Heart right ventricle (tissue), 16 donors: Measurements from ENCODE around the gene FRMD8. TPM values are rescaled to one million over a fixed set of nuclear protein-coding genes. Genes with fewer than 3 reads are reported as not detected.

Experiments
- ATAC-seq, 8 donors: fragments of 200-7000 bp; cut with Tn5 transposase; one replicate each; pipeline ENCODE4 v1.9.1; 2020; ENCODE audit warnings: mild to moderate bottlenecking in 8 of 8, moderate library complexity in 8 of 8, moderate number of reproducible peaks in 1 of 8
- DNase-seq, 2 donors: peaks; one replicate each; pipeline ENCODE4 v3.0.0-alpha.2; 2020
- H3K27ac ChIP-seq, 10 donors: fragments of 200-600 bp; sonication (generic) in 2 of 10; one replicate each; pipeline versions ENCODE4 v1.5.0 to v1.8.0; 2020 to 2022; ENCODE audit warnings: mild to moderate bottlenecking in 3 of 10
- H3K27me3 ChIP-seq, 7 donors: fragments of 200-600 bp; one replicate each; pipeline ENCODE4 v1.8.0; 2021 to 2022; ENCODE audit warnings: mild to moderate bottlenecking in 2 of 7
- H3K36me3 ChIP-seq, 9 donors: fragments of 200-600 bp; sonication (generic) in 1 of 9; one replicate each; pipeline versions ENCODE4 v1.5.0 to v1.8.0; 2020 to 2022; ENCODE audit warnings: mild to moderate bottlenecking in 2 of 9
- H3K4me1 ChIP-seq, 9 donors: fragments of 200-600 bp; sonication (generic) in 1 of 9; one replicate each; pipeline versions ENCODE4 v1.5.0 to v1.8.0; 2020 to 2022; ENCODE audit warnings: mild to moderate bottlenecking in 4 of 9
- H3K4me3 ChIP-seq, 10 donors: fragments of 200-600 bp; sonication (generic) in 2 of 10; one replicate each; pipeline versions ENCODE4 v1.5.0 to v1.8.0; 2020 to 2022; ENCODE audit warnings: mild to moderate bottlenecking in 7 of 10, moderate library complexity in 2 of 10
- H3K9me3 ChIP-seq, 11 donors: fragments of 200-600 bp in 10 of 11; sonication (generic) in 2 of 11; one replicate each; pipeline versions ENCODE4 v1.5.0 to v1.8.0; 2013 to 2022; ENCODE audit warnings: mild to moderate bottlenecking in 2 of 11, control low read depth in 1 of 11, moderate library complexity in 1 of 11
- WGBS, 2 donors: extraction: QIAGEN DNeasy Blood & Tissue Kit; methylation state at CpG; one replicate each; pipeline ENCODE4 v1.1.7; 2013; ENCODE audit warnings: inconsistent platforms in 1 of 2; 5-methylcytosine and 5-hydroxymethylcytosine counted together
- intact Hi-C, 10 donors: fragments of 100-400 bp; cut with DNase I; formaldehyde crosslinking; loops; one replicate each; pipeline versions ENCODE4 v1.11.1 to v1.14.2; 2022
- polyA plus RNA-seq, 2 donors: library from polyadenylated mRNA; stranded (reverse); fragments of 200-250 nt; gene quantifications; one replicate each; pipeline ENCODE4 v1.2.3, GENCODE V29; 2013
- total RNA-seq, 10 donors: library from RNA; stranded (reverse); fragmentation: NEBNext Ultra II Directional in 3 of 10; extraction: Animal tissue kit (Norgen Biotek cat#: 25700) in 3 of 10; gene quantifications; one replicate each; pipeline versions ENCODE4 v1.2.1 to v1.2.4, GENCODE V29; 2021 to 2023
- TF ChIP-seq, protein P1 (sequence below), 9 donors: fragments of 200-600 bp; sonication (generic) in 2 of 9; IDR thresholded peaks; one replicate each; pipeline versions ENCODE4 v1.5.0 to v1.8.0; 2021 to 2022; ENCODE audit warnings: antibody characterized with exemption in 9 of 9, mild to moderate bottlenecking in 5 of 9, moderate library complexity in 1 of 9
- donor health status: Arrhythmogenic right ventricular cardiomyopathy.
- donor health status: ischemic (EF 13 %, LVEDD 7.1; RV severe dilation, severe dysfunction).
- donor health status: healthy with polysubstance abuse.
- donor health status: DM: no; HTN: yes; CAD: no.
- donor health status: DM: no; HTN: no; CAD: no.
- donor health status: ischemic (EF 25% LVEDD 6.9; RV normal size, moderate dysfunction).
- donor health status: ischemic (EF 25% LVEDD 5.7; RV mildly dilated, moderate dysfunction).
- donor health status: healthy.
- donor health status: DM: yes; HTN: yes; CAD: no.
- donor health status: Ischemic cardiomyopathy.
- donor health status: ischemic (EF 35%, LVEDD 5.7; RV mildly dilated, moderate dysfunction).
- donor health status: nonischemic (EF 11% LVEDD 7.7; RV severe dilation, severe dysfunction).
- donor health status: DM: yes; HTN: yes; CAD: no.
- donor health status: PGD.
- donor health status: ischemic (EF 29% LVEDD 5.4; RV normal size, mild dysfunction).
- donor health status: nonischemic (EF 23%, LVEDD 6.1; RV moderate dilation, normal function).

FRMD8 gene
- total and polyA plus RNA-seq, 12 donors, result 6.0 to 16.9 (median 12.1) TPM

DNA sequence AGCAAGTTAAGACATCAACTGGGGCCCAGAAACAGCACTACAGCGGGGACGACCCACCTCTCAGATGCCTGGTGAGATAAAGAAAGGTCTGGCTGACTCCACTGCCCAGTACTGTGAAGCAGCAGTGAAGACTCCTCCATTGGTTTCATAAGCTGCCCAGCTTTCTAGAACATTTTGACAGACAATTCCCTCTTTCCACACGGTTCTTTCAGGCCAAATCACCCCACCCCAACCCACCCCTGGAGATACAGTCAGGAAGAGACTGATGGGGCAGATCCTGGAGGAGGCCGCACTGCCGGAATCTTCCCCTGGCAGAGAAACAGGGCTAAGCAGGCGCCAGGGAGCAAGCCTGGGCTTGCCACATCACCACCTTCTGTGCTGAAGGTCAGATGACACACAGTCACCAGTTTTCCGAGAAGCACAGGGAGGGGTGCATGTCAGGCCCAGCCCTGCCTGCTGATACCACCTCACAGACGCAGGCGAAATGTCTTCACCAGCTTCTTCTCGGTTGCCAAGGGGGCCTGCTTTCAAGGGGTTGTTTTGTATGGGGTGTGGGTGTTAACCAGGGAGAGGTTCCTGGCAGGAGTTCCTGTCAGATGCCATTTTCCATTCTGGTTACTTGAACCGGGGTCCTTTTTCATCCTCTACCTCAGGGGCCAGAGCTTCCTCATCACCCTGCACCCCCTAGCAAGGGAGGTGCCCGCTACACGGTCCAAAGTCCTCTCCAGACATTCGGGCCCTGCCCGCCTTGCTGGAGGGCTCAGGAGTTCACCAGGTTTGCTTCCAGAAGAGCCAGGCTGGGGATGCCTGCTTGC is 34.7 kb downstream of the FRMD8 start:
- H3K27me3 ChIP-seq, result no peaks in the 10 kb centered on the region
- 5 to 6% methylated on average over 15 of the region's 15 CpGs for WGBS, 2 donors
- peaks cover 0 to 31% (median 10%) of the 10 kb centered on the region in 9 donors for H3K36me3 ChIP-seq
- no peaks in the 10 kb centered on the region for H3K9me3 ChIP-seq
- peak; percentile 87 to 93 for DNase-seq
- peak overlapping the region; percentile 99 to 100 (median 100) for H3K27ac ChIP-seq
- peak overlapping the region; percentile 36 to 96 (median 88) for H3K4me3 ChIP-seq
- intact Hi-C loops, result loop anchor here in 5 of 10 donors (1.0 to 5.0 kb wide), 4 partner anchors 76 to 81 kb away; partner anchors contain the start of gene MALAT1 (in 1 of the 5)
- peak; percentile 15 to 55 (median 40) for ATAC-seq
- peaks cover 31 to 58% (median 53%) of the 10 kb centered on the region in 9 donors for H3K4me1 ChIP-seq
- TF ChIP-seq, protein P1, sequence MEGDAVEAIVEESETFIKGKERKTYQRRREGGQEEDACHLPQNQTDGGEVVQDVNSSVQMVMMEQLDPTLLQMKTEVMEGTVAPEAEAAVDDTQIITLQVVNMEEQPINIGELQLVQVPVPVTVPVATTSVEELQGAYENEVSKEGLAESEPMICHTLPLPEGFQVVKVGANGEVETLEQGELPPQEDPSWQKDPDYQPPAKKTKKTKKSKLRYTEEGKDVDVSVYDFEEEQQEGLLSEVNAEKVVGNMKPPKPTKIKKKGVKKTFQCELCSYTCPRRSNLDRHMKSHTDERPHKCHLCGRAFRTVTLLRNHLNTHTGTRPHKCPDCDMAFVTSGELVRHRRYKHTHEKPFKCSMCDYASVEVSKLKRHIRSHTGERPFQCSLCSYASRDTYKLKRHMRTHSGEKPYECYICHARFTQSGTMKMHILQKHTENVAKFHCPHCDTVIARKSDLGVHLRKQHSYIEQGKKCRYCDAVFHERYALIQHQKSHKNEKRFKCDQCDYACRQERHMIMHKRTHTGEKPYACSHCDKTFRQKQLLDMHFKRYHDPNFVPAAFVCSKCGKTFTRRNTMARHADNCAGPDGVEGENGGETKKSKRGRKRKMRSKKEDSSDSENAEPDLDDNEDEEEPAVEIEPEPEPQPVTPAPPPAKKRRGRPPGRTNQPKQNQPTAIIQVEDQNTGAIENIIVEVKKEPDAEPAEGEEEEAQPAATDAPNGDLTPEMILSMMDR (IDR thresholded peaks at IDR 0.05), result no peak

DNA sequence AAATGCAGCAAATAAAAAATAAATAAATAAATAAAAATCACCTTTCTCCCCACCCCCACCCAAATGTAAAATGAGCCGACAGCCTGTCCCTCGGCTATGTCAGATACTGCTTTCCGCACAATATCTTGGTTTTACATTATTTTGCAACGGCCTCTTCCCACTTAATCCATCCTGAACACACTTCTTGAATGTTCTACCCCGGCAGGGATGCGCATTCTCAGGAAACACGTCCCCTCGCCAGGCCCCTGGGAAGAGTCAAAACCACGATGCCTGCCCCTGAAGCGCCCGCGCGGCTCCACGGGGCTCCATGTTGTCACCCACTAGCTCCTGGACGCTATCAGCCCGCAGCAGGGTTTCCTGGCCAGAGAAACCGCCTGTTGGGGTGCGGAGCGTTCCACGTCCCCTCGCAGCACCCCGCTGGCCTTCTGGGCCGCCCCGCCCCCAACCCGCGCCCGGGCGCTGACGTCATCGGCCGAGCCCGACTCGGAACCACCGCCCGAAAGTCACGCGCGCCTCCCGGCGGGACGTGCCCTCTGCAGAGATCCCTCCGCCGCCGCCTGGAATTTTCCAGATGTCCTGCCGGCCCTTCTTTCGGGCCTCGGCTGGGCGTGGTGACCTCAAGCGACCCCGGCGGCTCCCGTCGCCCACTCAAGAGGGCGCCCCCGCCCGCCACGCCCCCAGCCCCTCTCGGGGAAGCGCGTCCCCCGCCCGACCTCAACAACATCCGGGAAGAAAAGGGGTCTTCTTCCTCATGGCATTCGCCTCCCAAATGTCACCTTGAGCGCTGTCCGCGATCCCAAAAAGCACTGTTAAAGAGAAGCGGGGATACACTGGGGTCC is 35.6 kb downstream of the FRMD8 start:
- Histone ChIP-seq H3K36me3 (peaks cover 0 to 38% (median 18%) of the 10 kb centered on the region in 9 donors), H3K4me3 (peak overlapping the region; percentile 61 to 99 (median 90)), H3K4me1 (peaks cover 25 to 57% (median 51%) of the 10 kb centered on the region in 9 donors), H3K9me3 (no peaks in the 10 kb centered on the region), H3K27ac (peak overlapping the region; percentile 99 to 100 (median 100)), H3K27me3 (no peaks in the 10 kb centered on the region)
- TF ChIP-seq, protein P1 (IDR thresholded peaks at IDR 0.05), result peak in 1 of 9 donors; percentile 13
- ATAC-seq (peak; percentile 31 to 57 (median 46)), DNase-seq (peak; percentile 99)
- intact Hi-C loops, result loop anchor here in 6 of 10 donors (1.0 to 5.0 kb wide), 5 partner anchors 49 to 80 kb away; partner anchors contain the start of gene MALAT1 (in 1 of the 6)
- WGBS, 2 donors, result 0 to 1% methylated on average over 67 to 68 of the region's 68 CpGs

DNA sequence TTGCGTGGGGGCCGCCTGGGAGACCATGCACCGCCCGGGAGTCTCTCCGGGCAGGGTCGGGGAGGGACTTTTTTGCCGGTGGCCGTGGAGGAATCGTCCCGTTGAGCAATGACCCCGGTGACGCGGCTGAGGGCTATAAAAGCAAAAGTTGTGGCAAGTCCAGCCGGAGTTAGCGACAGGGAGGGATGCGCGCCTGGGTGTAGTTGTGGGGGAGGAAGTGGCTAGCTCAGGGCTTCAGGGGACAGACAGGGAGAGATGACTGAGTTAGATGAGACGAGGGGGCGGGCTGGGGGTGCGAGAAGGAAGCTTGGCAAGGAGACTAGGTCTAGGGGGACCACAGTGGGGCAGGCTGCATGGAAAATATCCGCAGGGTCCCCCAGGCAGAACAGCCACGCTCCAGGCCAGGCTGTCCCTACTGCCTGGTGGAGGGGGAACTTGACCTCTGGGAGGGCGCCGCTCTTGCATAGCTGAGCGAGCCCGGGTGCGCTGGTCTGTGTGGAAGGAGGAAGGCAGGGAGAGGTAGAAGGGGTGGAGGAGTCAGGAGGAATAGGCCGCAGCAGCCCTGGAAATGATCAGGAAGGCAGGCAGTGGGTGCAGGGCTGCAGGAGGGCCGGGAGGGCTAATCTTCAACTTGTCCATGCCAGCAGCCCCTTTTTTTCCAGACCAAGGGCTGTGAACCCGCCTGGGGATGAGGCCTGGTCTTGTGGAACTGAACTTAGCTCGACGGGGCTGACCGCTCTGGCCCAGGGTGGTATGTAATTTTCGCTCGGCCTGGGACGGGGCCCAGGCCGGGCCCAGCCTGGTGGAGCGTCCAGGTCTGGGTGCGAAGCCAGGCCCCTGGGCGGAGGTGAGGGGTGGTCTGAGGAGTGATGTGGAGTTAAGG is 36.4 kb downstream of the FRMD8 start, which contains the start of gene NEAT1:
Gene NEAT1 (plus strand): TSS at position 166 of the 883 bp plus-strand sequence.
- DNase-seq, result peak; percentile 95 to 99
- intact Hi-C loops, result loop anchor here in 2 of 10 donors (2.0 to 5.0 kb wide), 3 partner anchors 48 to 79 kb away; no protein-coding TSS in a partner anchor
- Histone ChIP-seq H3K4me3 (peak within 1 kb of the TSS; percentile 61 to 99 (median 90)), H3K27me3 (no peaks in the 10 kb centered on the region), H3K36me3 (peaks cover 0 to 46% (median 27%) of the 10 kb centered on the region in 9 donors), H3K9me3 (no peaks in the 10 kb centered on the region), H3K4me1 (peaks cover 19 to 57% (median 51%) of the 10 kb centered on the region in 9 donors), H3K27ac (peak within 1 kb of the TSS; percentile 99 to 100 (median 100))
- WGBS, 2 donors, result 1% methylated on average over 40 of the region's 40 CpGs
- TF ChIP-seq, protein P1 (IDR thresholded peaks at IDR 0.05), result no peak
- peak; percentile 16 to 40 (median 32) for ATAC-seq
